Nephron (organoid): ENCODE measurements around the gene NRG2.

Experiments
- H3K27ac Mint-ChIP-seq, 3 experiments: 2 replicates each; pipeline ENCODE4 v1.8.0; 2020; ENCODE audit warnings: mixed read lengths in 3 of 3, mild to moderate bottlenecking in 2 of 3, moderate library complexity in 1 of 3
- H3K27me3 Mint-ChIP-seq: 2 replicates; pipeline ENCODE4 v1.8.0; 2021; ENCODE audit warnings: low read depth, mild to moderate bottlenecking, moderate library complexity, mixed read lengths
- H3K36me3 Mint-ChIP-seq: 2 replicates; pipeline ENCODE4 v1.8.0; 2020; ENCODE audit warnings: low read depth, mixed read lengths
- H3K4me1 Mint-ChIP-seq: 2 replicates; pipeline ENCODE4 v1.8.0; 2020; ENCODE audit warnings: mixed read lengths
- H3K4me3 Mint-ChIP-seq, 3 experiments: 2 replicates each; pipeline ENCODE4 v1.8.0; 2020; ENCODE audit warnings: mild to moderate bottlenecking in 3 of 3, mixed read lengths in 3 of 3, moderate library complexity in 2 of 3
- H3K9me3 Mint-ChIP-seq: 2 replicates; pipeline ENCODE4 v1.8.0; 2020; ENCODE audit warnings: mixed read lengths
- TF ChIP-seq, protein P1 (sequence below), 3 experiments: fragments of 200-600 bp; sonication (generic); IDR thresholded peaks; one replicate each; pipeline ENCODE4 v1.5.0; 2021; ENCODE audit warnings: antibody characterized with exemption in 3 of 3; ENCODE audit not compliant: unreplicated experiment in 3 of 3

The NRG2 gene

GRCh38 chr5:140027807-140028206 is 15.3 kb downstream of the NRG2 start:
- Mint-ChIP-seq H3K27ac (no peak overlapping the region), H3K9me3 (no peaks in the 10 kb centered on the region), H3K4me1 (no peaks in the 10 kb centered on the region), H3K27me3 (peaks cover 51% of the 10 kb centered on the region), H3K4me3 (no peak overlapping the region), H3K36me3 (no peaks in the 10 kb centered on the region)
- TF ChIP-seq, protein P1, sequence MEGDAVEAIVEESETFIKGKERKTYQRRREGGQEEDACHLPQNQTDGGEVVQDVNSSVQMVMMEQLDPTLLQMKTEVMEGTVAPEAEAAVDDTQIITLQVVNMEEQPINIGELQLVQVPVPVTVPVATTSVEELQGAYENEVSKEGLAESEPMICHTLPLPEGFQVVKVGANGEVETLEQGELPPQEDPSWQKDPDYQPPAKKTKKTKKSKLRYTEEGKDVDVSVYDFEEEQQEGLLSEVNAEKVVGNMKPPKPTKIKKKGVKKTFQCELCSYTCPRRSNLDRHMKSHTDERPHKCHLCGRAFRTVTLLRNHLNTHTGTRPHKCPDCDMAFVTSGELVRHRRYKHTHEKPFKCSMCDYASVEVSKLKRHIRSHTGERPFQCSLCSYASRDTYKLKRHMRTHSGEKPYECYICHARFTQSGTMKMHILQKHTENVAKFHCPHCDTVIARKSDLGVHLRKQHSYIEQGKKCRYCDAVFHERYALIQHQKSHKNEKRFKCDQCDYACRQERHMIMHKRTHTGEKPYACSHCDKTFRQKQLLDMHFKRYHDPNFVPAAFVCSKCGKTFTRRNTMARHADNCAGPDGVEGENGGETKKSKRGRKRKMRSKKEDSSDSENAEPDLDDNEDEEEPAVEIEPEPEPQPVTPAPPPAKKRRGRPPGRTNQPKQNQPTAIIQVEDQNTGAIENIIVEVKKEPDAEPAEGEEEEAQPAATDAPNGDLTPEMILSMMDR (IDR thresholded peaks at IDR 0.05; ENCODE audit: unreplicated experiment in 3 of 3): no peak

DNA sequence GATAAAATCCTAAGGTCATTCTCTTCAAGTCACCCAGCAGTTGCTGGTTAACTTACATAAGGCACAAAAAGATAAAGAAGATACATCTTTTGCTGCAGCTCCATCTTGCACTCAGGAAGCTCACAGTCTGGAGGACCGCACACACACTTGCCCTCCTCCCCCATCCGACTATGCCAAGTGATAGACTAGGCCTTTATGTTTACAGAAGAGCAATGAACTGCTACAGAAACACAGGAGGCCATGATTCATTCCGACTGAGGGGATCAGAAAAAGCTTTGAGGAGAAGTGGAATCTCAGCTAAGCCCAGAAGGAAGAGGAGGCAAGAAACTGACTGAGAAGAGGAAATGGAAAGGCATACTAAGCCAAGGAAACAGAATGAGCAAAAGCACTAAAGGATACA is 17.4 kb downstream of the NRG2 start:
- no peaks in the 10 kb centered on the region for H3K9me3 Mint-ChIP-seq
- H3K27me3 Mint-ChIP-seq: peaks cover 31% of the 10 kb centered on the region

GRCh38 chr5:140024928-140025327 is 18.2 kb downstream of the NRG2 start:
- H3K9me3 Mint-ChIP-seq: no peaks in the 10 kb centered on the region
- no peak overlapping the region for H3K4me3 Mint-ChIP-seq
- TF ChIP-seq, protein P1 (IDR thresholded peaks at IDR 0.05; ENCODE audit: unreplicated experiment in 3 of 3): no peak
- peaks cover 24% of the 10 kb centered on the region for H3K27me3 Mint-ChIP-seq
- H3K4me1 Mint-ChIP-seq: no peaks in the 10 kb centered on the region
- H3K36me3 Mint-ChIP-seq: no peaks in the 10 kb centered on the region
- H3K27ac Mint-ChIP-seq: no peak overlapping the region

More for the DNA sequence above, 17.4 kb downstream of the NRG2 start:
- TF ChIP-seq, protein P1 (IDR thresholded peaks at IDR 0.05; ENCODE audit: unreplicated experiment in 3 of 3): no peak
- Mint-ChIP-seq H3K36me3 (no peaks in the 10 kb centered on the region), H3K4me1 (no peaks in the 10 kb centered on the region), H3K27ac (no peak overlapping the region), H3K4me3 (no peak overlapping the region)

DNA sequence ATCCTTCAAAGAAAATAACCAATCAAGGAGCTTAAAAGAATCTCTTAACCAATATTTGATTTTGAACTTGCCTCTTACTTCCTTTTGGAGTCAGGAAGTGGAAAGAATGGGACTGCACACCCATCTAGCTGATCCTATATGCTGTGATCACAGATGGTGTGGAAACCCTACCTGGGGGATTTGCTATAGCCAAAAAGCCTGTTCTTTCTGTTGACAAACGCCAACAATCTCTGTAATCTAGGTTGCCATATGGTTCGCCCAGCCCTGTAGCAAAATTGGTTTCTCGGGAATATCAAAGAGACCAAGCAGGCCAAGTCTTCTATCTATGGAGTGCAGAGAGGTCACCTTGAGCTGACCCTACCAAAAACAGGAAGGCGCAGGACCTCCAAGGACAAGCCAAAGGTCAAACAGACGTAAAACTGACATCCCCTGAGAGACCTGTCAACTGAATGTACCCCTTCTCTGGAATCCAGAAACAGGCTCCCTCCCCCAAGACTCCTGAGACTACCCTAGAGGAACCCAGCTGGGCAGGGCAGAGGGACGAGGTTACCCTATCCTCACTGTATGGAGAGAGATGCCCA is 19.4 kb downstream of the NRG2 start:
- Mint-ChIP-seq H3K4me1 (no peaks in the 10 kb centered on the region), H3K27me3 (peaks cover 15% of the 10 kb centered on the region), H3K4me3 (no peak overlapping the region), H3K36me3 (no peaks in the 10 kb centered on the region), H3K27ac (no peak overlapping the region), H3K9me3 (no peaks in the 10 kb centered on the region)
- TF ChIP-seq, protein P1 (IDR thresholded peaks at IDR 0.05; ENCODE audit: unreplicated experiment in 3 of 3): no peak

DNA sequence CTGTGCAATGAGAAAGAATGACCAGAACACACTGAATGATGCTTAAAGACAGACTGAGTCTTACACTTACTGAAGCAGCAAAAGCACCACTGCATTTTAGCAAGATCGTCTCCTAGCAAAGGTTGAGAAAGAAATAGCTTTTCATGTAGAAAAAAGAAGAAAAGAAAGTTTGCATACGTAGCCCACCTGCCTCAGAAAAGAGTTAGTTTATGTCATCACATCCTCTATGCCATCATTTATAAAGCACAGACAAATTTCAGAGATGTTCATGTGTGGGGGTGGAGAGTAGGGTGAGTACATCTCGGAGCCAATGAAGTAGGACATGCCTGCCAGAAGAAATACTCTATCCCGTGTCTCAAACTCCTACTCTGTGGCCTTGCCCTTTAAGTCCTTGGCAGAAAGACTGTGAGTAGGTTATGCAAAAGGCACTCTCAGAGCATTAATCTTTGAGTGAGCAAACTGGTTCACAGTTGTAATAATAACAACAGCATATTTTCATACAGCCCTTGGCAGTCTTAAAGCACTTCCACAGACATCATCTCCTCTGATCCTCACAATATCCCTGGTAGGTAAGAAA is 22.4 kb downstream of the NRG2 start:
- Mint-ChIP-seq H3K27me3 (peaks cover 1% of the 10 kb centered on the region), H3K9me3 (no peaks in the 10 kb centered on the region), H3K4me3 (no peak overlapping the region), H3K36me3 (no peaks in the 10 kb centered on the region), H3K27ac (no peak overlapping the region), H3K4me1 (no peaks in the 10 kb centered on the region)
- TF ChIP-seq, protein P1 (IDR thresholded peaks at IDR 0.05; ENCODE audit: unreplicated experiment in 3 of 3): no peak
